Stimulated activated CD8-positive, alpha-beta memory T cell treated with anti-CD3 and anti-CD28 coated beads, Interleukin-7, amount 100 ng/mL, for 48 hours (primary cell): ENCODE data around the gene GRIK4.
"Not testable (repeated sequence)": the region's sequence is repeated elsewhere in the genome, so short reads cannot be mapped to it uniquely, and the experiment has no call there.

Experiments
- DNase-seq, 2 donors: peaks; one replicate each; pipeline ENCODE4 v3.0.0-alpha.2; 2020; ENCODE audit warnings: low read depth in 1 of 2; ENCODE audit errors: extremely low read depth in 1 of 2

GRIK4 gene

GRCh38 chr11:120771551-120772060, 260.1 kb downstream of the GRIK4 start:
- DNase-seq, result no peak

- DNase-seq, result no peak
Measured at GRCh38 chr11:120773501-120774031, 262.0 kb downstream of the GRIK4 start.

GRCh38 chr11:120774591-120775386, 263.2 kb downstream of the GRIK4 start:
- DNase-seq, result no peak

GRCh38 chr11:120775986-120776951, 264.7 kb downstream of the GRIK4 start:
- DNase-seq, result no peak

GRCh38 chr11:120778685-120779490, 267.3 kb downstream of the GRIK4 start:
- DNase-seq, result no peak

GRCh38 chr11:120780239-120780638, 268.7 kb downstream of the GRIK4 start:
- no peak for DNase-seq

GRCh38 chr11:120781486-120782120, 270.1 kb downstream of the GRIK4 start:
- DNase-seq, result no peak

- DNase-seq, result no peak
Measured at GRCh38 chr11:120784566-120785251, 273.2 kb downstream of the GRIK4 start.

GRCh38 chr11:120785576-120785975, 274.0 kb downstream of the GRIK4 start:
- DNase-seq, result no peak

- no peak for DNase-seq
Measured at GRCh38 chr11:120786206-120786735, 274.7 kb downstream of the GRIK4 start.

GRCh38 chr11:120787224-120787623, 275.7 kb downstream of the GRIK4 start:
- DNase-seq, result not testable (repeated sequence)

GRCh38 chr11:120789391-120789790, 277.8 kb downstream of the GRIK4 start:
- DNase-seq, result no peak

- DNase-seq, result no peak
Measured at GRCh38 chr11:120792306-120792705, 280.8 kb downstream of the GRIK4 start.

- DNase-seq, result no peak
Measured at GRCh38 chr11:120793150-120793549, 281.6 kb downstream of the GRIK4 start.

GRCh38 chr11:120793806-120794479, 282.4 kb downstream of the GRIK4 start:
- DNase-seq, result no peak

- no peak for DNase-seq
Measured at GRCh38 chr11:120794748-120795147, 283.2 kb downstream of the GRIK4 start.

GRCh38 chr11:120795185-120795584, 283.6 kb downstream of the GRIK4 start:
- DNase-seq, result no peak

- DNase-seq, result no peak
Measured at GRCh38 chr11:120797143-120797542, 285.6 kb downstream of the GRIK4 start.

GRCh38 chr11:120798854-120799253, 287.3 kb downstream of the GRIK4 start:
- DNase-seq, result no peak
